Stimulated activated CD8-positive, alpha-beta memory T cell treated with anti-CD3 and anti-CD28 coated beads, Interleukin-12 subunit alpha, Interleukin-12 subunit beta, amount 100 ng/mL, for 24 hours (primary cell): Measurements from ENCODE around the gene OR5D18.
"Not testable (repeated sequence)": the region's sequence is repeated elsewhere in the genome, so short reads cannot be mapped to it uniquely, and the experiment has no call there.

Experiments used
- DNase-seq: peaks from one replicate; pipeline ENCODE4 v3.0.0-alpha.2; 2020; ENCODE audit errors: extremely low read depth

Gene OR5D18

DNA sequence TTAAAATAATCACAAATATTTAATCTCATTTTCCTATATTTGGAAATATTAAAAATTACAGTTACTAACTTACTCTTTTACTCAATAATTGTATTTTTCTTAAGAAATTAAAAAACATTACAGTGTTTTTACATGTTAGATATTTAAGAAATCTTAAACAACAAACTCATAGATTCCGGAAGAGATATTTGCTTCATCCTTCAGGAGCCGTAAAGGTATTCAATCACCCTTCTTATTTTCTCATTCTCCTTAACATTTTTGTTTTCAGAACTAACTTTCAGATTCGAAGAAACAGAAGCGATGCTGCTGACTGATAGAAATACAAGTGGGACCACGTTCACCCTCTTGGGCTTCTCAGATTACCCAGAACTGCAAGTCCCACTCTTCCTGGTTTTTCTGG is at the start of gene OR5D18:
Gene OR5D18 (plus strand): TSS at position 301 of the 400 bp plus-strand sequence. CDS start 0 bp downstream, at position 301.
- DNase-seq, result no peak

- no peak for DNase-seq
Observed at GRCh38 chr11:55773138-55773537, 46.3 kb upstream of the OR5D18 start, which contains the start of gene OR5D13. Gene OR5D13 (plus strand): TSS chr11:55773438. CDS start chr11:55773438, 0 bp downstream.

DNA sequence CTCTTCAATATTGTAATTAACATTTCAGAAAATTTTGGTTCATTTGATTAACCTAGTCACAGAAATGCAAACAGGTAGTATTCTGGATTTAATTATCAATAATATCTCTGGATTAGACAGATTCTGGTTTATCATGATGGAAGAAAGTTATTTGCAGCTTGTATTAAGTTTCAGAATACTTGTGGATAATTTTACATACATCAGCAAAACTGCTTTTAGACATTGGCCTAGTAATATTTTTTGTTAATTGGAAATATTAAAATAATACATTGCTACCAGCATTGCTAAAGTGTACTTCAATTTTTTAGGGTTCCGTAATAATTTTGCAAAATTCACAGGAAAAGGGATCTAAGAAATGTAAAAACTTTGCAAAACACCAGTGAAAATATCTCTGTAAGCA is 27.8 kb upstream of the OR5D18 start:
- DNase-seq, result no peak

- no peak for DNase-seq
Observed at GRCh38 chr11:55793321-55793720, 26.1 kb upstream of the OR5D18 start.

GRCh38 chr11:55795256-55795655 is 24.2 kb upstream of the OR5D18 start, which contains the start of gene OR5D14:
Gene OR5D14 (plus strand): TSS chr11:55795556. CDS start chr11:55795556, 0 bp downstream.
- DNase-seq, result no peak

DNA sequence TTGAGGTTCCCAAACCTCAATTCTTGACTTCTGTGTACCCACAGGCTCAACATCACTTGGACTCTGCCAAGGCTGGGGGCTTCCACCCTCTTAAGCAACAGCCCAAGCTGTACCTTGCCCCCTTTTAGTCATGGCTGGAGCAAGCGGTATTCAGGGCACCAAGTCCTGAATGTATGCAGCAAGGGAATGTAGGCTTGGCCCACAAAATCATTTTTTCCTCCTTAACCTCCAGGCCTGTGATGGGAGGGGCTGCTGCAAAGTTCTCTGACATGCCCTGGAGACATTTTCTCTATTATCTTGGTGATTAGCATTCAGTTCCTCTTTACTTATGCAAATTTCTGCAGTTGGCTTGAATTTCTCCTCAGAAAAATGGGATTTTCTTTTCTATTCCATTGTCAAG is 13.2 kb upstream of the OR5D18 start:
- no peak for DNase-seq

- no peak for DNase-seq
Observed at GRCh38 chr11:55811067-55811466, 8.4 kb upstream of the OR5D18 start, which contains the start of gene OR5L1. Gene OR5L1 (plus strand): TSS chr11:55811367. CDS start chr11:55811467, 100 bp downstream.

DNA sequence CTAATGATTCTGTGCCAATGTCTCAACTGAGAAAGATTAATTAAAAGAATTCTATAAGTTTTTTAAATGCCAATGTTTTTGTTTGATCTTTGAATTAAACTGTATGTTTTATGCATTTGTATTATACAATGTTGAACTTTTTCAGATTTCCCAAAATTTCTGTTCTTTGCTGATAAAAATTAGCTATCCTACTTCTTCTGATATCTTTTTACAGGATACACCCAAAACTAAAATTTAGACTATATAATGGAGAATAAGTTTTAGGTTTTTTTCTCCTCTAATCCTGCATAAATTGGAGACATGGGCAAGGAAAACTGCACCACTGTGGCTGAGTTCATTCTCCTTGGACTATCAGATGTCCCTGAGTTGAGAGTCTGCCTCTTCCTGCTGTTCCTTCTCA is 7.5 kb downstream of the OR5D18 start, which contains the start of gene OR5L2:
Gene OR5L2 (plus strand): TSS at position 301 of the 400 bp plus-strand sequence. CDS start 0 bp downstream, at position 301.
- no peak for DNase-seq

- no peak for DNase-seq
Observed at GRCh38 chr11:55838452-55838851, 19.0 kb downstream of the OR5D18 start, which contains the start of gene OR5D16. Gene OR5D16 (plus strand): TSS chr11:55838752. CDS start chr11:55838752, 0 bp downstream.

DNA sequence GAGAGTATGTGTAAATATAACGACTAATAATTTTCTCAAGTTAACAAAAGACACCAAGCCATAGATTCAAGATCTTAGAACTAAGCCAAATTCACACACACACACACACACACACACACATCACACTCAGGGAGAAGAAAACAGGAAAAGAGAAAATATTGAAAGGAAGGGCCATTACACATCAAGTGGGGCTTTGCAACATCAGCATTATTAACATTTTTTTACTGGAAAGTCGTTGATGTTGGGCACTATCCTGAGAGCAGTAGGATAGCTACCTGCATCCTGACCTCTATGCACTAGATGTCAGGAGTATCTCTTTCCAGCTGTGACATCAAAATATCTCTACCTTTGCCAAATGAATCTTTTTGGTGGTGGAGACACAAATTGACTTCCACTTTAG is 28.0 kb downstream of the OR5D18 start:
- no peak for DNase-seq

DNA sequence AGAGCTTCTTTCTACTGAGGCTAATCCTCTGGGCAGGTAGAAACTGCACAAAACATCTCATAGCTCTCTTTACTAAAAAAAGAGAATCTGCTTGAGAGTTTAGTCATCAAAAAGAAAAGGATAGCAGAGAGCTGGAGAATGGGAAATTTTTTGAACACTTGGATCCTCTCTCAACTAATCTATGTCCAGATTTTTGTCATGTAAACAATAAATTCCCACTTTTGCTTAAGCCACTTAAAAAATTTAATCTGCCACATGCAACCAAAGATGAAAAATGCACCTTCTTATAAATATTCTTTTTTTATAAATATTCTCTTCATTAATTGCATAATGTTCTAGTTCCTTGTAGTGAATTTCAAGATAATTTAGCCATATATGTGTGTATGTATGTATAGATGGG is 29.6 kb downstream of the OR5D18 start:
- DNase-seq, result no peak

GRCh38 chr11:55852141-55852540 is 32.7 kb downstream of the OR5D18 start:
- no peak for DNase-seq

GRCh38 chr11:55854704-55855103 is 35.3 kb downstream of the OR5D18 start:
- DNase-seq, result no peak

DNA sequence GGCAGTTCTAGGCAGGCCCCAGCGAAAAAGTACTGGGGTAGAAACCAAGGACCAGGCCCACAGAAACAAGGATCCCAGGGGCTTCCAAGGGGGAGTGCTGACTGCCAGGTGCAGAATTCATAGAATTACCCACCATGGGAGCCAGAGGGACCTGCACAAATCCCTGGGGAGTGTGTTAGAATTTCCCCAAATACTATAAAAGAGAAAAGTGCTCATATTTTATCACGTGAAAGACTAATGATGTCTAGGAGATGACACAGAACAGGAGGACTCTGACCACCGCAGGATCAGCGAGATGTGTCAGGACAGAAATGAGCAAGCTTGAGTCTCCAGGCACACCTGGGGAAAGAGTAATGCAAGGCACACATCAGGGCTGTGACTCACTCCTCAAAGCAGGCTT is 47.9 kb downstream of the OR5D18 start:
- not testable (repeated sequence) for DNase-seq
